NCI-H748 (cell line): ENCODE data around the gene ADORA3.
A peak's percentile ranks its signal among the peaks of the same experiment; 100 is the strongest.

Experiments
- DNase-seq: peaks from one replicate; lab custom pipeline; 2025; ENCODE audit not compliant: unreplicated experiment; lab: John Stamatoyannopoulos, UW

Gene ADORA3

DNA sequence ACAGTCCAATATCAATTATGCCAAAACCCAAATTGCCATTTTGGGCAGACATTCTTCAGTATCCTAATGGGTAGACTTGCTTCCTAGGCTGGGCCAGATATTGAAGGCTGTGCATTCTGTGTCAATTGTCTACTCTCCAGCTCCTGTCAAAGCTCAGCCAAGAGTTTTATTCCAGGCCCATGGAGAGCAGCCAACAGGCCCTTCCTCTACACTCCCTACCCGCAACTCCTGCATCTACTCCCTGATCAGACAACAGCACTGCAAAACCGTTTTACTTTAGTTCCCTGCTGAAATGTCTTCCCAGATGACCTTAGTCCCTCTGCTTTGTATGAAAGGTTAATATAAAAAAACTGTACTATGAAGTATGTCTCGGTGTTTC is 6.6 kb upstream of the ADORA3 start:
- DNase-seq, result no peak

DNA sequence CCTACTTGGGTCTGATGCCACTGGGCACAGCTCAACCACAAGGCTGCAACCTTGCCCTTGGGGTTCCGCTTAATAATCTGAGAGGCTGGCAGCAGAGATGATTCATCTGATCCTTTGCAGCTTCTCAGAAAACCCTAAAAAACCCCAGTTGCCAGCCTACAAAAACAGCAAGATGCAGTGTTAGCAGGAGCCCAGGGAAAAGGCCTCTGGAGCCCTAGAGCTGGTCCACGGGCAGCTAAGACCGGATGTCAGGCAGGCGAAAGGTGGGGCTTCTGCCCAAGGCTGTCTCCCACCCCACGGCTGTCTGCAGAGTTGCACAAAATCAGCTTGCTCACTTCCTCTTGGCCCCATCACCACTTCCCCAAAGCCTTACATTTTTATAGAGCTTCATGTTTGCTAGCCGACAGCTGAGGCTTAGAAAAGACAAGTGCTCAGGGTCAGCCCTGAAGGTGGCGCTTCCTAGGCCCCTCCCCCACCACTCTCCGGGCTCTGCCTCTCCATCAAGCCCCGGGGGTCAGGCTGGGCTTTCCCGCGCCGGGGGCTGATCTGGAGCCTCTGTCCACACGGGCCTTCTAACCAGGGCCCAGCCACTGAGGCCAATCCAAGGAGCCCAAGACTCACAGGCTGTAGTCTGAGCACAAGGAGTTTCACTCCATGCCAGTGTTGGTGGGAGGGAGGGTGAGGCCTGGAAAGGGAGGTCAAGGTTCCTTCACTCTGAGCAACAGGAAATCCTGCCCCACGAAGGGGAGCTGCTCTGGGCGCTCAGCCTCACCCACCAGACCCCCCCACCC is 4.2 kb upstream of the ADORA3 start:
- DNase-seq, result no peak

DNA sequence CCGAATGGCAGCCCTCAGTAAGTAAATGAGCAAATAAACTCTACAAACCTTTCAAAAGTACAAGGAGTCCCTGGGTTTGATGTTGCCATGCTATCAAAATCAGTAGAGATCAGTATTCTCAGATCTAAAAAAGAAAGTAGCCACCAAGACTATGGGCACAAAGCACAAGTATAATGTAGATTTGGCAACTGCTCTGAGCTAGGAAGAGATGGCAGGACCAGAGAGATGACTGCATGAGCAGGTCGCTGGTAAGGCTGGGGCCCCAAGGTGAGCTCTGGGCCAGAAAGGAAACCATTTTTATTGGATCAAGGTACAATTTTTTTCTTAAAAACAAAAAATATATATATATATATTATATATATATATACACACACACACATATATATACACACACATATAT is 3.1 kb upstream of the ADORA3 start:
- DNase-seq, result no peak

DNA sequence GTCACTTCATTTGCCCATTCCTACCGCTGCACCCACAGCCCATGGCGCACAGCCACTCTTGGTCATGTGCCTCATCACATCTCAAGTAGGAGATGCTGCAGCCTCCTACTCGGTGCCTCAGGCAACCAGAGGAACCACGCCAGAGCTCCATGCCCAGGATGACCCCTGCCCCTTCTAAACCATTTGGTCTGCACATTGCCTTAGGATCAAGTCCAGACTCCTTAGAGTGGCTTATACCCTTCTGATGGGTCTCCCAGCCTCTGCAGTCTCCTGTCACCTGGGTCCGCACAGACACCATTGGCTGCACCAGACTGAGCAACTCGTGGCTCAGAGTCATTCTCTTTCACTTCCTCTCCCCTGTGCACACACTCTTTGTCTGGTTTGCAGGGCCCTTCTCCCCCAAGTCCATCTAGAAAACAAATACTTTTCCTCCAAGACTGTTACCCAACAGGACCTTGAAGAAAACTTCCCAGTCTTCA is 2.2 kb upstream of the ADORA3 start:
- DNase-seq, result no peak

DNA sequence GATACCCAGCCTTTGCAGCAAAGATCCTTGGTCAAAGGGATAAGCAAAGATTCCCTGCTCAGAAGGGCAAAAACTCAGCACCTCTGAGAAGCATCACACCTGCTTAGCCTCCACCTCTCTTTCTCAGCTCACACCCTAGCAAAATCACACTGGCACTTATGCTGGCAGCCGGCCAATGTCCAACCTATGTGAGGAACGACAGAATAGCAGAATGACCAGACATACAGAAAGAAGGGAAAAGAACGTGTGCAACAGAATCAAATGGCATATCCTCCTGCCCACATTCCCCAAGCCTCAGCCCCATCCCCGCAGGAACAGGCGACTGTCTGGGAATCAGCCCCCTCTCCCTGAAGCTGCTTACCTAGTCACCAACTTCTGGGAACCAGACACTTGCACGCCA is 664 bp upstream of the ADORA3 start:
- peak; percentile 19 for DNase-seq

DNA sequence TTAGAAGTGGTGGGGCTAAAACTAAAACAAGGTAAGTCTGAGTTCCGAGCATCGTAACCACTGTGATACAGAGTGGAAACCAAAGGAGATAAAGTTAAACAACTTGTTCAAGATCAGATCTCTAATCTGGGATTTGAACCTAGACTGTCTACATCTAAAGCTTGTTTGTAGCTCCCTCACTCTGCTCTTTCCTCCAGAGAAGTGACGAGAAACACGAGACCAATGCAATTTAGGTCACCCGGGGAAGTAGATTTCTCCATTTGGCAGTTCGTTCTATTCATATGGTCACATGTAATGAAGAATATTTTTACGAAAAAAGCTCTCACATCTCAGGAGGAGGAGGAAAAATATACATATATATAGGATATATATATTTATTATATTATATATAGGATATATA is 1.8 kb downstream of the ADORA3 start:
- DNase-seq, result no peak

DNA sequence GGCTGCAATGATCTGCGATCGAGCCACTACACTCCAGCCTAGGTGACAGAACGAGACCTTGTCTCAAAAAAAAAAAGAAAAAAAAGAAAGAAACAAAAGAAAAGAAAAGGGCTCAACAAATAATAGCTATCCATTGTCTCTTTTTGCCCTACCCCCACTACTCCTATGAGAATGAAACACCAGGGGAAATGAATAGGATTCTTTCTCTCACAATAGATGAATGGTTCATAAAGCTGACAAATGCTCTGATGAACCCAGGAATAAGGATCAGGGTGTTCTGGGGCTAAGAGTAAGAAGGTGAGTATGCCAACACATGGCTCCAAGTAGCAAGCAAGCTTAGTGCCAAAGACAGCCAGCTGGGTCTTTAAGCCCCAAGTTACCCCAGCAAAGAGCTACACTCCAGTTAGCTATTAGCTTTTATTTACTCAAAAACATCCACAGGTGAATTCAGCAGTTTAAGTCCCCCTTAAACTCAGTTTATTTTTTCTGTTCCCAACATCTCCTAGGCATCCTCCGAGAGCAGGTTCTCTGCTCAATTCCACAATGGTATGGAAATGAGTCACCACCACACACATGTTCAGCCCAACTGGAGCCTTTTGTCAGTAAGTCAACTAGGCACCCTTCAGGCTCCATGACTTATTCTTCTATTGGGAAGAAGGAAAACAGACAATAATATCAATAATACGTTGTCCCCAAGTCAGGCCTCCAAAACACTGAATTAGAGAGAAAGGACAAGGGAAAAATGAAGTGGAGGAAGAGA is 4.2 kb downstream of the ADORA3 start:
- no peak for DNase-seq

DNA sequence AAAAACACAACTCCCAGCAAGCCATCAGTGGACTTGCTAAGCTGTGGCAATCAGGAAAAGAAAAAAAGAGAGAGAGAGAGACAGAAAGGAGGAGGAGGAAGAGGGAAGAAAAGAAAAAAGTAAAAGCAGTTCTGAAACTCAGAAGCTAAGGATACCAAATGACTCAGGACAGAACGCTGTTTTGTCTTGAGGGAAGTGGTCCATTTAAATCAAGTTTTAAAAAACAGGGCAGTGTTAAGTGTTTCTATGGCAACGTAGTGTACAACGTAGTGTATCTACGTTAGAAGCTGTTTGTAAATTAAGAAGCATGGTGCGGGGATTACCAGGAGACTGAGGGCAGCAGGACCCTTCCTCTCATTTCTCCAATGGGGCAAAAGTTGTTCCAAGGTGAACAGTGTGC is 5.8 kb downstream of the ADORA3 start:
- DNase-seq, result peak; percentile 16

DNA sequence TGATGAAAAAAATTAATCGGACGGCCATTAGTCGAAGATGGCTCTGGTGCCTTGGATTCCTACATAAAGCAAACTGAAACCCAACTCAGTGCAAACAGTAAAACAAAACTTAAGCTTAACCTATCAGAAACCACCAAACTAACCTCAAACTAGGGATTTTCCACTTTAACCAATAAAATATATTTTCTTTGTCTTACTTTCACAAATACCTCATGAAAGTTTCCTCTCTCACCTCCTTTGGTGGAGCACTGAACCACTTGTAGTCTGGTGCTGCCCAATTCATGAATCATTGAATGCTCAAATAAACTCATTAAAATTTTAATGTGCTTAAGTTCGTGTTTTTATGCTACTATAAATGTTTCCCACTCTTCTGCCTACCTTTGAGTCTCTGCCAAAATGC is 7.0 kb downstream of the ADORA3 start:
- DNase-seq, result no peak

DNA sequence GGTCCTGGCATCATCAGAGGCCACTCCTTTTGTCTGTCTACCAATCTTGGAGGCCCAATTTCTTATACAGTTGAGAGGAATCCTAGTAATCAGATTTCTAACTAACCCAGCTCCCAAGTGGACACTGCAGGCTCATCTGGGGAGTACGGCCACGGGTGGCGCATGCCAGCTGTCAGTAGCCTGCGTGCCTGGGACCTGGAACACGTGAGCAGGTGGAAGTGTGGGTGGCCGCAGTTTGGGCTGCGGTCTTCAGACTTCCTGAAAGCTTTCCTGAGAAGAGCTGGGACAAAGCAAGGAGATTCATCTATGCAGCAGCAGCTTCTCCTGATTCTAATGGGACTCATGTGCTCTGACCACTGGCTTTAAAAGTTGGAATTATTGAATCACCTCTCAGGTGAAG is 12.4 kb downstream of the ADORA3 start:
- DNase-seq, result no peak

DNA sequence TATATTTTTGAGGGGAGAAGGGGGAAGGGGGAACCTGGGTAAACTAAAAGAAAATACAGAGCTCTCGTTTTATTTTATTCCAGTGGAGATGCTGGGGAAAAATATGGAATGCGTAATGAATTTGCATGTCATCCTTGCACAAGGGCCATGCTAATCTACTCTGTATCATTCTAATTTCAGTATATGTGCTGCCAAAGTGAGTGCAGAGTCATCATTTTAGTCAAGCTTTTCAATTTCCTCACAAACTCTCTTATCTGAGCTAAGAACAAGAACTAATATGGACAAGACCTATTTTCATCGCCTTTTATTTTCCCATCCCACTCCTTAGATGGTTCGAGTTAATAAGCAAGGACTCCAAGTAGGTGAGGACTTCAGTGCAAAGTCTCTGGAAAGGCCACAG is 13.2 kb downstream of the ADORA3 start:
- no peak for DNase-seq

DNA sequence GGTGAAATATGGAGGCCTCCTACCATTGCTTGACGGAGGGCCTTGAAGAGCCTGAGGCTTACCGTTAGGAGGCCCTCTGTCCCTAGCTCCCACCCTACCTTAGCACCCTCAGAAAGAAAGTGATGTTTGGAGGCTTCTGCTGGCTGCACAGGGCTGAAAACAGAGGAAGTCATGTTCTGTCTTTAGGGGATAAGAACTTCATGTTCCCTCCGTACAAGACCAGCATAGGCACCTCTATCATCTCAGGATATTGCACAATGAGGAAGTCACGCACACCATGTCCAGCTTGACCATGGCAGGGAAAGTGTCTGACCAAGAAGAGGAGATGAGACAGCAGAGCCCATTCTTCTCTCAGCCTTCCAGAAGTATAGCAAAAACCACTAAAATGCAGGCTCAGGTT is 13.8 kb downstream of the ADORA3 start:
- DNase-seq, result no peak

DNA sequence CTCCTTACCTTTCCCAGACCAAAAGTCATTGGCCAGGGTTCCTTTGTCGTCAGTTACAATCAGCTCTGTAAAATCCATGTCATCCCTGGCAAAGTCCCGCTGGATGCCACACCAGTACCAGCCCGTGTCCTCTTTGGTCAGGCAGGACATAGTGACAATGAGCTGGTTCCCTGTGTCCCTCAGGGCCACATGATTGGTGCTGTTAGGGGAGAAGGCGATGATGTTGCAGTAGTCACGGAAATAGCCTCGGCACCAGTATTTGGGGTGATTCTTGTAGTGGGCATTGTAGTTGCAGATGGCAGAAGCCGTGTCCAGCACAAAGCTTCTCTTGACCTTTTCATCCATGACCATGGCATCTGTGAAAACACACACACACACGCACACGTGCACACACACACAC is 14.8 kb downstream of the ADORA3 start:
- no peak for DNase-seq

DNA sequence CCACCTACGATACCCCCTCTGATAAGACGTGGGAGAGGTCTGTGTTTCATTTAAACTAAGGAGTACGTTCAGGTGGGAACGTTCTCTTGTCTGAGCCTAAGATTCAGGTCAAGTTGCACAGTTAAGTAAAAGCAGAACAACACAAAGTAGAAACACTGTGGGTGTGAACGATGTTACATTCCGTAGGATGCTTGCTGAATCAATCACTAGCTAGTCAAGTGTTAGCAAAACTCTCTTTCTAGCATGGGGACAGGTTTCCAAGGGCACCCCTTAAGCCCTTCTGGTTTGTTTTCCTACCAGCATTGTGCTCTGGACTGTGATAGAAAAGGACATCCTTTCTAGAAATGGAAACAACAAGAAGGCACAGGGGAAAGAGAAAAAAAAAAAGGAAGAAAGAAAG is 16.3 kb downstream of the ADORA3 start:
- DNase-seq, result no peak

DNA sequence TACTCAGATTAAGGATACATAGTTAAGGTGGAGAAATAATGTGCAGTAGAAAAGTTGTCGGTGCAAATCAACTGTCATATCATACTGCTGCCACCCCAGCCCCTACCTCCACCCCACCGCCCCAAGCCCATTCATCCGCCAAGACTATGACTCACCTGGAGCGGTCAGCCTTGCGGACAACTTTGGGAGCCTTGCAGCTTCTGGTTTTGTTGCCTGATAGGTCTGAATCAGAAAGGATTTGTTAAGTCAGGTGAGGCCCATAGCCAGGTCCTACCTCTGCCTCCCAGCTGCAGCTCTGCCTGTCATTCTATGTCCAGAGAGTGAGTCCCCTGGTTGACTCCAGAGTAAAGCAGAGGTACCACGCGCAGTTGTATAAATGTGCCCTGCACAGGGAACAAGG is 17.0 kb downstream of the ADORA3 start:
- DNase-seq, result no peak

DNA sequence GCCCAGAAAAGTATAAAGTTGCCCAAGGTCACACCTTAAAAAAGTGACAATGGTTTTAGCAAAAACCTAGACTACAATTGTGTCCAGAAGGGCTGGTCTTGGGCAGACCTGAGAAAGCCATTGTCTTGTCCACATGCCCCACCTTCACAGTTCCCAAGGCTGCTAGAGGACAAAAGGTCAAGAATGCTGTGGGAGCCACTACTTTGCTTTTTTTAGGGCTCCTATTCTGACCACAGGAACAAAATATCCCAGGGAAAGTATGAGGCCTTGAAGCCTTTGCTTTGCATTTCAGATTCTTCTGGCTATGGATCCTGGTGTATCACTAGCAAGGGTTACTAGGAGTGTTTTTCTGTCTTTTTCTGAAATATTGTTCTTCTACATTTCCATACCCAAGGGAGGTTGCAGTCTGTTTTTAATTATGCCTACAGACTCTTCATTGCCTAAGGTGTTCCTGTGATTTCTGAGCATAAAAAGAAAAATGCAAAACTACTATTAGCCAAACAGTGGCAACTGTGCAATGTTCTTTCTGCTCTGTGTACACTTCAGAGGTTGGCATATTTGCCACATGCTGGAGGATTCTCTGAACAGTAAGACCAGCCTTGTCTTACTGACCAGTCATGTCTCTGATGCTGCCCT is 18.9 kb downstream of the ADORA3 start:
- no peak for DNase-seq

DNA sequence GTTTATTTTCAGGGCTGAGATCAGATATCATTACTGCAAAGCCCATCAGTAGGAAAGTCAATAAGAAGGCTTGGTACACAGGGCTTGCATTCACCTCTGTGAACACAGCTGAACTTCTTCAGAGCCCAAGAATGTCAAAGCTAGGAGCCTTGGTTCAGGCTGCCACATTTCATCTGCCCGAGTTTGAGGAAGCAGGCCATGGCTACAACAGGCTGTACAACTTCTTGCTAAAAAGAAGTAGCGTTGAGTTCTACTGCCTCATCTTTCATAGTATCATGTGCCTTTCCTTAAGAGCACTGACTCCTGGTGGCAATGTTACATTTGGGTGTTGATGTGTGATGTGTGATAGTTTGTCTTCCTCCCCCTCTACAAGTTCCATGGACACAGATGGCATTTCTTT is 19.6 kb downstream of the ADORA3 start:
- no peak for DNase-seq

DNA sequence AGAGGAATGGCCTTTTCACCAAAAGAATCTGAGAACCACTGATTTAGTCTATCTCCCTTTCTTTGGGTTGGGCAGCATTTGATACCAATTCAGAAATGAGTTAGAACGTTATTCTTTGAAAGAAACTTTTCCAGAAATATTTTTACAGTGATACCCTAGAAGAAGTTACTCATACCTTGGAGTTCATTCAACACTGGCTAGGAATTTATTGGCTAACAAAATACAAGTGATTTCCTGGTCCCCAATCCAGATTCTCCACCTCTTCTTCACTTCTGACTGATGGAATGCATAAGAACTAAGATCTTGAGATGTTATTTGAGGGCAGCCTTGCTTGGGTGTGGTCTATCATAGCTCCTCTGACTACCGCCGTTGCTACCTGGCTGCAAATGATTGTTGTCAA is 20.3 kb downstream of the ADORA3 start:
- no peak for DNase-seq

DNA sequence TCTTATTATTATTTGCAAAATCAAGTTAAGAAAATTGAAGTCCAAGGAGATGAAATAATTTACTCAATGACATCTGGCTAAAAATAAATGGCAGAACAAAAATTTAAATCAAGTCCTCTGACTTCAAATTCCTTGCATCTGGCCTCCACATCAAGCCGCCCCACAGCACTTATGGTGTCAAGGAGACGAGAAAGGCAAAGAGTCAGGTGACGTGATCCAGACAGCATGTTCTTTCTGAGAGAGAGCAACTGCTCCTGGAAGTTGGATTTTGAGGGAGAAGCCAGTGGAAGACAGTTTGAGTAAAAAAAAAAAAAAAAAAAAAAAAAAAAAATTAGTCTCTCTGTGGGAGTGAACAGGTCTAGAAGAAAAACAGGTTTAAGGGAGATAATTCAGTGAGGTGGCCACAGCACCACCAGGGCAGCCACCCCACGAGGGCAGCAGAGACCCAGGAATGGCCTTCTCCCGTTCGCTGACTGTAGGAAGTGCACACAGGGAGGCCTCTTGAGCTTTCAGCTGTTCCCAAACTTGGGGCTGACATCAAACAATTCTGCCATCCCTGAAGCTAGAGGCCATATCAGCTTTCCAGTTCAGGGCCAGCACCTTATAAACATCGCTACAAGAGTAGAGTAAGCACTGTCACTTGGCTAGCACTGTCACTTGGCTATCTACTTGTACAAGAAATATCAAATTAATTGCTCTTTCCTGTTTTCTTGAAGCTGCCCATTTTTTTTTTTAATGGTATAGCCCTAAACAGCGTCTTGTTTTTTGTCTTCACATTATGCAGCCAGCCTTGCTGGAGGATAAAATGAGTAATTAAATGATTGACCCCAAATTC is 21.8 kb downstream of the ADORA3 start:
- DNase-seq, result peak; percentile 43

DNA sequence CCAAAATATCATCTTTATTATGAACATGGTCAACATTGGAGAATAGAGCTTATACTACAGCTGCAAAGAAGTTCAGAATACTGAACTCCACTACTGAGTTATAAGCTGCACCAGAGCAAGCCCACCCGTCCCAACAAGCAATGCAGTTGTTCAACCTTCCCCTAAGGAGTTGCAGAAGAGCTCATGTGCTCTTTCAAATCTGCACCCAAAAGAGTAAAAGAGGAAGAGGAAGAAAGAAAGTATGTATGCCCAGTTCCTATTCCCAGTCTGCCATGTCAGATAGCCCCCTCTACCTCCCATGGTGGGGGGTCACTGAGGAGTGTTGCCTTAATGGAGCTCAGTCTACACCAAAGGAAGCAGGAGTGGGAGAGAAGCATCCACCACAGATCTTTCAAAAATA is 22.8 kb downstream of the ADORA3 start:
- DNase-seq, result no peak

DNA sequence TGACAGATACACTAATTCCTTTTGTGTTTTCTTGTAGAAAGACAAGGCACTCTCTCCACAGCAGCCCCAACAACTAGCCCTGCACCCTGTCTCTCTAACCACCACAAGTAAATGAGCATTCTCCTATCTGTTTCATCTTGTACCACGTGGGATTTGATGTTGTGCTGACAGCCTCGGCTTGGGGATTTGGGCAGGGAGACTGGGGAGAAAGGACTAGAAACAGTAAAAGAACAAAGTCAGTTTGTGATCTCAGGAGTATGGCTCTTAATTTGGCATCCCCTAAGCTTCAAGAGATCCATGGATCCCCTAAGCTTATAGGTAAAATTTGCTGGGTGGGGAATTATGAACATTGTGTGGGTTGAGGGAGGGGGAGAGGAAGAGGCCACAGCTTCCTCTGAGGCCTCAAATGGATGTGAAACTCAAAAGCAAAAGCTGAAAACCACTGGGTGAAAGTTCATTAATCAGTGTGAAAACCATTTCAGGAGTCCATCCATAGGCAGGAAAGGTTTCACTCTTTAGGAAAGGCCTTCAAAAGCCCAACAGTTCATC is 26.6 kb downstream of the ADORA3 start:
- no peak for DNase-seq
